Stimulated activated CD4-positive, alpha-beta T cell treated with anti-CD3 and anti-CD28 coated beads, Interleukin-15, amount 100 ng/mL, for 24 hours (primary cell): Measurements from ENCODE around the gene GAGE12J.
"Not testable (repeated sequence)": the region's sequence is repeated elsewhere in the genome, so short reads cannot be mapped to it uniquely, and the experiment has no call there.

Experiments
- DNase-seq: peaks from one replicate; pipeline ENCODE4 v3.0.0-alpha.2; 2020

GAGE12J gene

GRCh38 chrX:49321737-49322136 lies at the start of gene GAGE12J:
TSS of gene GAGE12J (plus strand) at chrX:49322037. CDS start at chrX:49323194, 1,157 bp downstream.
- DNase-seq = not testable (repeated sequence)

- no peak for DNase-seq
Measured at GRCh38 chrX:49272421-49272820, 49.4 kb upstream of the GAGE12J start.

GRCh38 chrX:49273181-49273727 lies 48.6 kb upstream of the GAGE12J start:
- DNase-seq = peak; percentile 66

GRCh38 chrX:49276207-49276606 lies 45.6 kb upstream of the GAGE12J start:
- DNase-seq = no peak

- peak; percentile 38 for DNase-seq
Measured at GRCh38 chrX:49276671-49277534, 44.9 kb upstream of the GAGE12J start.

GRCh38 chrX:49277535-49277830 lies 44.4 kb upstream of the GAGE12J start:
- no peak for DNase-seq

- DNase-seq = no peak
Measured at GRCh38 chrX:49278081-49278480, 43.8 kb upstream of the GAGE12J start.

GRCh38 chrX:49282647-49283011 lies 39.2 kb upstream of the GAGE12J start:
- DNase-seq = no peak

- no peak for DNase-seq
Measured at GRCh38 chrX:49284212-49284611, 37.6 kb upstream of the GAGE12J start.

GRCh38 chrX:49286136-49286535 lies 35.7 kb upstream of the GAGE12J start:
- no peak for DNase-seq

GRCh38 chrX:49286581-49286980 lies 35.3 kb upstream of the GAGE12J start:
- DNase-seq = no peak

GRCh38 chrX:49287665-49288064 lies 34.2 kb upstream of the GAGE12J start:
- DNase-seq = no peak

- DNase-seq = no peak
Measured at GRCh38 chrX:49290215-49290614, 31.6 kb upstream of the GAGE12J start.

- peak; percentile 82 for DNase-seq
Measured at GRCh38 chrX:49291615-49292337, 30.1 kb upstream of the GAGE12J start.

- DNase-seq = no peak
Measured at GRCh38 chrX:49292400-49293362, 29.2 kb upstream of the GAGE12J start.

GRCh38 chrX:49299293-49299692 lies 22.5 kb upstream of the GAGE12J start:
- not testable (repeated sequence) for DNase-seq

GRCh38 chrX:49300703-49301102 lies 21.1 kb upstream of the GAGE12J start:
- no peak for DNase-seq

GRCh38 chrX:49303346-49303745 lies 18.5 kb upstream of the GAGE12J start, which contains the start of gene GAGE10:
TSS of gene GAGE10 (plus strand) at chrX:49303646. CDS start at chrX:49304860, 1,214 bp downstream.
- no peak for DNase-seq

GRCh38 chrX:49307775-49308174 lies 14.1 kb upstream of the GAGE12J start:
- not testable (repeated sequence) for DNase-seq

- DNase-seq = peak; percentile 8
Measured at GRCh38 chrX:49308604-49309269, 13.1 kb upstream of the GAGE12J start.

- peak; percentile 9 for DNase-seq
Measured at GRCh38 chrX:49309401-49309981, 12.3 kb upstream of the GAGE12J start.

- no peak for DNase-seq
Measured at GRCh38 chrX:49310371-49310770, 11.5 kb upstream of the GAGE12J start.
